GM19193 (cell line): Measurements from ENCODE around the gene SATB1.

Experiments used
- POLR2A ChIP-seq: IDR thresholded peaks from 4 replicates; pipeline ENCODE4 v1.6.1; 2011; ENCODE audit not compliant: insufficient read depth, insufficient read length; ENCODE audit errors: extremely low read depth

The SATB1 gene

DNA sequence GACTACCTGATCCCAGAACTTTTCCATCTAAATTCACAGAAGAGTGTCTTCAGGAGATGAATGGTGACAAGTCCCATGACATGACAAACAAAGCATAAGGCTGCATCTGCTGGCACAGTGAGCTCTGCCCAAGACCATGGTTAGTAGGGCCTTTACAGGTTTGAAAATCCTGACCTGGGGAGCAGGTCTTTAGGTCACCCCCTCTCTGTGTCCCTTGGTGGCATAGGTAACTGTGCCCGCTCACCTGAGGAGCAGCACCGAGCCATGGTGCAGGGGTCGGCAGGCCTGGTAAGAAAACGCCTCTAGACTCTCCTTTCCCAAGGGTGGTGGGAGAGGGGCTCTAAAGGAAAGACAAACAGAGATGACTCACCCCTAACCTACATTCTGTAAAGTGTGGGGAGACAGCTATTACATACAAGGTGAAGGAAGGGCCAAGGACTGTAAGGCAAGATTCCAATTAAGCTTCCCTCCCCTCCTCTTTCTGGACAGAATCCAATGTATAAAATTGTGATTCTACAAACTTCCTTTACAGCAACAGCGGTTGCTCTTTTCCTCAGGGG lies 74.0 kb downstream of the SATB1 start:
- TF ChIP-seq POLR2A = no peak

DNA sequence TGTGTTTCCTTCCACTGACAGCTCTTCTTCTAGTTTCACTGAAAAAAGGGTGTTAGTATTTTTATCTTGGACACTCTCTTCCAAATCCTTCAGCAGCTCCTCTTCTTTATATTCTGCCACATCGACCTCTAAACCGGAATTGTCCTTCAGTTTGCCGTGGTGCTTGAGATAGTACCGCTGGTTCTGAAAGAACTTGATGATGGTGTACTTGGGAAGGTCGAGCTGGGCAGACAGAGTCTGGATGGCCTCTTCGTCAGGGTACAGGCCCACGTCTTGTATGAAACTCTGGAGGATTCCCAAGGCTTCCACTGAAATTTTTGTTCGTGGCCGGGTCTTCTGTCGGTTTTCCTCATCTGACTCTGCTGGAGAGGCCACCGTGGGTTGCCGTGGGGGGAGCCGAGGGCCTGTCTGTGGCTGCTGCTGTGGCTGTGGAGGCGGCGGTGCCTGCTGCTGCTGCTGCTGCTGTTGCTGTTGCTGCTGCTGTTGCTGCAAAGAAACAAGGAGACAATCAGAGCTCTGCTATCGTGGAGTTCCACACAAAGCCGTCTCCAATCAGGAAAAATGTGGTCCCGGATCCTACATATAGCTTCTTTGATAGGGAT lies 75.8 kb downstream of the SATB1 start:
- no peak for TF ChIP-seq POLR2A

DNA sequence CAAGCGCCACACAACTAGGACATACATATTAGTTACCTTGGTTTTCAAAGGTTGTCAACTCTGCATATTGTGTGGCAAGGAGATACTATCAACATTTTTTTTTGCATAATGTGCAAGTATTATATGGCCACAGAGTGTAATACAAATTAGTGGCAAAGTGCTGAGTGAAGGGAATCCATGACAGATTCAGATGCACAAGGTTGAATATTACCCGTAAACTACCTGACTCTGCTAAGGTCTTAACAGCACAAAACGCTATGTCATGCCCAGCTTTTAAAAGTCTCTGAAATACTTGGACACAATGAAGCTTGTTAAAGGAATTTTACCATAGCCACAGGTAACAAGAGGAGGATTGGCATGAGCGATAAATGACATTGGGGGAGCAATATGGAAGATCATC lies 79.0 kb downstream of the SATB1 start:
- no peak for TF ChIP-seq POLR2A

DNA sequence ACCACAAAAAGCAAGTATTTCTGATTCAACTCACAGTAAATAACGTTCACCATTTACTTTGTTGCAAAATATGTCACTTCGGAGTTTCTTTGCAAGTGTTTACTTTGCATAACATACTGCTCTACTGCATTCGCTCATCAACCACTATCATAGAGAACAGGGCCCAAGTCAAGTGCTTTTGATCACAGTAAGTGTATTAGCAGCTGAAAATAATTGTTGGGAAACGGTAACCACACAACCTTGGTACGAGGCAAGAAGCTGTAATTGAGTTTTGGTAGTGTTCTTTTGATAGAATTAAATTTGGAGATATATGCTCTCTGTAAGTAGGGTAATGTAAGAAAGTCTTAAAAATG lies 80.1 kb downstream of the SATB1 start:
- TF ChIP-seq POLR2A = no peak

- TF ChIP-seq POLR2A = no peak
Measured at GRCh38 chr3:18344306-18345014, 80.7 kb downstream of the SATB1 start.

DNA sequence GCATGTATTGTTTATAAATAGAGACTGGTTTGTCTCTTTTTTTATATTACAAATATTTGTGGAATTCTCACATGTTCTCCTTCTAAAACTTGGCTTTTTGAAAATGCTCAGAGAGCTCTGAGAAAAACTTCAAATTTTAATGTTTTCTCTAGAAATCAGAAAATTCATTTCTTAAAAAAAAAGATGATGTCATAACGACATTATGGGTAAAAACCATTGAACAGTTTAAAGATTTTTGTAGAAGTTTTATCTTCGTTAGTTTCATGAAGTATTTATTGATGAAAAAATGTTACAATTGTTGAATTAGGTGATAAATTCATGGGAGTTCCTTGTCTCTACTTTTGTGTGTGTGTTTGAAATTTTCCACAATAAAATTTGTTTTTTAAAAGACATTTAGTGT lies 81.3 kb downstream of the SATB1 start:
- no peak for TF ChIP-seq POLR2A

DNA sequence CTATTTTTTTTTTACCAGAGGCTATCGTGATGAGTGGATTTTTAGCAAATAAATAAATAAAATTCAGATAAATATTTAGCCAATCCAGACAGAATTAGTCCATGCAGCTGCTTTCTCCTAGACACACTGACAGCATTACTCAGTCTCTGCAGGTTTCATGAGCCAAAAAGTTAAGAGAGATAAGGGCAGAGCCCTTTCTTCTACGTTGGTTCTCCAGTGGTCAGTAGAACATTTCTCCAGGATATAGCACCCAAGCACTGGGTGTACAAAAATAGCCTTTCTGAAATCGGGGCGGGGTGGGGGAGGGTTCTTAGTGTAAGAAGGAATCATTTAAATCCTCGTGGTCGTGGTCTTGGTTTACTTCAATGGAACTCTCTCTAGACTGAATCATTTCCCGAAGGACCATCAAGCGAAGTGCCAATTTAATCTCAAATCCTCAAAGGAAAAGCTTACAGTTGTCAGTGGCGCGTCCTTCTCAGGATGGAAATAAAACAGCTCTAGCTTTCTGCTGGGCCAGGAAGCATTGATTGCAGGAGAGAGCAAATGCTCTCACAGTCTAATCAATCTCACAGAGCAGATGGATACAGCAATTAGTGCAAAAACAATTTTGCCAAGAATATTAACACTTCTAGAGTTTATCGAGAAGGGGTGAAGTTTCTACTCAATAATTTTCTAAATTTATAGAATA lies 86.2 kb downstream of the SATB1 start:
- TF ChIP-seq POLR2A = no peak

- no peak for TF ChIP-seq POLR2A
Measured at GRCh38 chr3:18337231-18337630, 87.9 kb downstream of the SATB1 start.

DNA sequence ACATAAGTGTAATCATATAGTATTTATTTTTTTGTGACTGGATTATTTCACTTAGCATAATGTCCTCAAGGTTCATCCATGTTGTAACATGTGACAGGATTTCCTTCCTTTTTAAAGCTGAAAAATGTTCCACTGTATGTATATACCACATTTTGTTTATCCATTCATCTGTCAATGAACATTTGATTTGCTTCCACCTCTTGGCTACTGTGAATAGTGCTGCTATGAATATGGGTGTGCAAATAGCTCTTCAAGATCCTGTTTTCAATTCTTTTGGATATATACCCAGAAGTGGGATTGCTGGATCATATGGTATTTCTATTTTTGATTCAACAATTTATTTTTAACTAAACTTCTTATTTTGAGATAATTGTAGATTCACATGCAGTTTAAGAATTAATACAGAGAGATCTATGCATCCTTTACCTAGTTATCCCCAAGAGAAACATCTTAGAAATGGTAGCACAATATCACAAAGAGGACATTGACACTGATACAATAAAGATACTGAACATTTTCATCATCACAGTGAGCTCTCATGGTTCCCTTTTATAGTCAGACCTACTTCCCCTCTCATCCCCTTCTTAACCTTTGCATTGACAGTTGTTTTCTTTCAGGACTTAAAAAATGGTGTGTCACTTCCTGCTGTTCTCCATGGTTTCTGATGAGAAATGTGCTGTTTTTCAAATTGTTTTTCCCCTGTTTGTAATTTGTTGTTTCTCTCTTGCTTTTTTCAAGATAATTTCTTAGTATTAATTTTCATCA lies 90.1 kb downstream of the SATB1 start:
- TF ChIP-seq POLR2A = no peak

GRCh38 chr3:18308096-18308650 lies 117.0 kb downstream of the SATB1 start:
- TF ChIP-seq POLR2A = no peak

GRCh38 chr3:18307529-18307928 lies 117.6 kb downstream of the SATB1 start:
- no peak for TF ChIP-seq POLR2A

- no peak for TF ChIP-seq POLR2A
Measured at GRCh38 chr3:18302517-18302916, 122.6 kb downstream of the SATB1 start.

DNA sequence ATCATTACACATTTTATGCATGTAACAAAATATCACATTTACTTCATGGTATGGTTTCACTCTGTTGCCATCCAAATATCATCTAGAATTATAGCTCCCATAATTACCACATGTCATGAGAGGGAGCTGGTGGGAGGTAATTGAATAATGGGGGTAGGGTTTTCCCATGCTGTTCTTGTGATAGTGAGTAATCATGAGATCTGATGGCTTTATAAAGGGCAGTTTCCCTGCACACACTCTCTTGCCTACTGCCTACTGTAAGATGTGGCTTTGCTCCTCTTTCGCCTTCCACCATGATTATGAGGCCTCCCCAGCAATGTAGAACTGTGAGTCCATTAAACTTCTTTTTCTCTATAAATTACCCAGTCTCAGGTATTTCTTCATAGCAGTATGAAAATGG lies 123.4 kb downstream of the SATB1 start:
- no peak for TF ChIP-seq POLR2A

- TF ChIP-seq POLR2A = no peak
Measured at GRCh38 chr3:18300916-18301315, 124.2 kb downstream of the SATB1 start.

GRCh38 chr3:18297126-18297525 lies 128.0 kb downstream of the SATB1 start:
- no peak for TF ChIP-seq POLR2A
